ENCODE data around the gene NFASC. TPM values are rescaled to one million over a fixed set of nuclear protein-coding genes. Genes with fewer than 3 reads are reported as not detected.

NFASC gene
- total and polyA plus RNA-seq, 2 experiments from 2014 or later: 0.75 to 2.2 TPM

DNA sequence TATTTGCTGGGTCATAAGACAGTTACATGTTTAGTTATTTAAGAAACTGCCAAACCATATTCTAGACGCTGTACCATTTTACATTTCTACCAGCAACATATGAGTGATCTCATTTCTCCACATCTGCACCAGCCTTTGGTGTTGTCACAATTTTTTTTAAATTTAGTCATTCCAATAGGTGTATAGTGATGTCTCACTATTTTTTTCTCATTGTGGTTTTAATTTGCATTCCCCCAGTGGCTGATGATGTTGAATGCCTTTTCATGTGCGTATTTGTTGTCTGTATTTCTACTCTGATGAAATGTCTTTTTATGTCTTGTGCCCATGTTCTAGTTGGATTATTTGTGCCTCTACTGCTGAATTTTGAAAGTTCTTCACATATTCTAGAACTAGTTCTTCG, 38.4 kb downstream of the NFASC start:
- Histone ChIP-seq H2AFZ (no peak overlapping the region), H3K79me2 (no peaks in the 10 kb centered on the region), H3K9me2 (replicated peaks; ENCODE audit: insufficient read depth) (no peaks in the 10 kb centered on the region), H3K4me1 (ENCODE audit: insufficient read depth) (no peaks in the 10 kb centered on the region), H3K27ac (no peak overlapping the region), H4K20me1 (ENCODE audit: insufficient read depth, poor library complexity, severe bottlenecking) (no peaks in the 10 kb centered on the region), H3K4me2 (no peak overlapping the region), H3K36me3 (replicated peaks; ENCODE audit: insufficient read depth, low read depth) (no peaks in the 10 kb centered on the region), H3K9me3 (ENCODE audit: low read depth) (no peaks in the 10 kb centered on the region), H3K4me3 (no peak overlapping the region), H3K27me3 (no peaks in the 10 kb centered on the region)
- TF ChIP-seq EZH2phosphoT487 (IDR thresholded peaks at IDR 0.05; ENCODE audit: low read depth, severe bottlenecking, unreplicated experiment) (no peak), EZH2 (IDR thresholded peaks at IDR 0.05; ENCODE audit: borderline replicate concordance) (no peak)
- TF ChIP-seq, protein P1, sequence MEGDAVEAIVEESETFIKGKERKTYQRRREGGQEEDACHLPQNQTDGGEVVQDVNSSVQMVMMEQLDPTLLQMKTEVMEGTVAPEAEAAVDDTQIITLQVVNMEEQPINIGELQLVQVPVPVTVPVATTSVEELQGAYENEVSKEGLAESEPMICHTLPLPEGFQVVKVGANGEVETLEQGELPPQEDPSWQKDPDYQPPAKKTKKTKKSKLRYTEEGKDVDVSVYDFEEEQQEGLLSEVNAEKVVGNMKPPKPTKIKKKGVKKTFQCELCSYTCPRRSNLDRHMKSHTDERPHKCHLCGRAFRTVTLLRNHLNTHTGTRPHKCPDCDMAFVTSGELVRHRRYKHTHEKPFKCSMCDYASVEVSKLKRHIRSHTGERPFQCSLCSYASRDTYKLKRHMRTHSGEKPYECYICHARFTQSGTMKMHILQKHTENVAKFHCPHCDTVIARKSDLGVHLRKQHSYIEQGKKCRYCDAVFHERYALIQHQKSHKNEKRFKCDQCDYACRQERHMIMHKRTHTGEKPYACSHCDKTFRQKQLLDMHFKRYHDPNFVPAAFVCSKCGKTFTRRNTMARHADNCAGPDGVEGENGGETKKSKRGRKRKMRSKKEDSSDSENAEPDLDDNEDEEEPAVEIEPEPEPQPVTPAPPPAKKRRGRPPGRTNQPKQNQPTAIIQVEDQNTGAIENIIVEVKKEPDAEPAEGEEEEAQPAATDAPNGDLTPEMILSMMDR (IDR thresholded peaks at IDR 0.05; ENCODE audit: poor library complexity): no peak
- DNase-seq (ENCODE audit: low spot score): no peak
- 89% methylated on average over 3 of the region's 3 CpGs for WGBS (ENCODE audit: low lambda C conversion rate, missing lambda C conversion rate)

DNA sequence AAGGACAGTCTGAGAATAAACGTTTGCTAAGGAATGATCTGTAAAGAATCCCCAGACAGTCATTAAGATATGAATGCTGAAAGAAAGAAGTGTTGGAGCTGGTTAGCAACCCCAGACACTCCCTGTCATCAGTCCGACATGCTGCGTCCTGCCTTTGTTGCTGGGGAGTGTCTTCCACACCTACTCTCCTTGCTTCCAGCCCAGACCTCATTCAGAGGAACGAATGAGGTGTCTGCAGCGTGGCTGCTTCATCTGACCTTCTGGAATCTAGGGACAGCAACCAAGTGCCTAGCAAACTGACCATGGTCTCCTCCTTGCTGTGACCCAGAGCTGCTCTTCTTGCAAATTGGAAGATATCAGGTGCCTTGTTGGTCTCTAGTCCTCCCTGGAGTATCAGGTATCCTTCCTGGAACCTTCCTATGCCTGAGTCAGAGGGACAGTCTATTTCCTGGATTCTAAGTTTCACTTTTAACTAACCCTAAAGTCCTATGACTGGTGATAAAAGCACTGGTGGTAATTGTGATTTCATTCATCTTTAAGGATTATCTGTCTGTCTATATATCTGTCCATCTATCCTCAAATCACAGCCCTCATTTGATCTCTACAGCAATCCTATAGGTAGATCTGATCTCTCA, 45.3 kb downstream of the NFASC start:
- no peaks in the 10 kb centered on the region for H3K9me3 ChIP-seq (ENCODE audit: low read depth)
- 33% methylated on average over 5 of the region's 5 CpGs for WGBS (ENCODE audit: low lambda C conversion rate, missing lambda C conversion rate)
- DNase-seq (ENCODE audit: low spot score): no peak
- peak overlapping the region; percentile 76 for H3K27ac ChIP-seq
- H4K20me1 ChIP-seq (ENCODE audit: insufficient read depth, poor library complexity, severe bottlenecking): no peaks in the 10 kb centered on the region
- no peaks in the 10 kb centered on the region for H3K79me2 ChIP-seq
- H3K9me2 ChIP-seq (replicated peaks; ENCODE audit: insufficient read depth): no peaks in the 10 kb centered on the region
- peaks cover 3% of the 10 kb centered on the region for H3K4me1 ChIP-seq (ENCODE audit: insufficient read depth)
- no peaks in the 10 kb centered on the region for H3K36me3 ChIP-seq (replicated peaks; ENCODE audit: insufficient read depth, low read depth)
- TF ChIP-seq EZH2 (IDR thresholded peaks at IDR 0.05; ENCODE audit: borderline replicate concordance): no peak
- H3K4me2 ChIP-seq: peak overlapping the region; percentile 55
- no peak overlapping the region for H3K4me3 ChIP-seq
- H3K27me3 ChIP-seq: no peaks in the 10 kb centered on the region
- peak overlapping the region; percentile 11 for H2AFZ ChIP-seq

DNA sequence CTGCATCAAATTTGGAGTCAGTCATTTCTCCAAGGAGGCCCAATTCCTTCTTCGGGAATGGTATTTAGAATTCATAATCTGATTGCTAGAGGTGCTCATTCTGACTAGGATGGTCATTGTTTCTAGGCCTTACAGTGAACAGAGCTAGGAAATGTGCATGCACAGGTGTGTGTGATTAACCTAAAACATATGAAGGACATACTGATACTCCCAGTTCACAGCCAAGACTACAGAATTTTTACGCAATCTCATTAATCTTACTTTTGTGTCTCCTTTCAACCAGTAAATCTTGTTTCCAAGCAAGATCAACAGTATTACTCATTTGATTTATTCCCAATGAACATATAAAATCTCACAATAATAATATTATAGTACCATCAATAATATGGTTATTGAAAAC, 47.1 kb downstream of the NFASC start:
- no peaks in the 10 kb centered on the region for H3K9me2 ChIP-seq (replicated peaks; ENCODE audit: insufficient read depth)
- WGBS (ENCODE audit: low lambda C conversion rate, missing lambda C conversion rate): 89% methylated on average over 2 of the region's 2 CpGs
- no peak overlapping the region for H3K27ac ChIP-seq
- H3K4me3 ChIP-seq: no peak overlapping the region
- H3K4me2 ChIP-seq: no peak overlapping the region
- H3K36me3 ChIP-seq (replicated peaks; ENCODE audit: insufficient read depth, low read depth): no peaks in the 10 kb centered on the region
- TF ChIP-seq, protein P1 (IDR thresholded peaks at IDR 0.05; ENCODE audit: poor library complexity): no peak
- TF ChIP-seq EZH2 (IDR thresholded peaks at IDR 0.05; ENCODE audit: borderline replicate concordance) (no peak), EZH2phosphoT487 (IDR thresholded peaks at IDR 0.05; ENCODE audit: low read depth, severe bottlenecking, unreplicated experiment) (no peak)
- no peaks in the 10 kb centered on the region for H3K79me2 ChIP-seq
- H3K4me1 ChIP-seq (ENCODE audit: insufficient read depth): peaks cover 3% of the 10 kb centered on the region
- H2AFZ ChIP-seq: no peak overlapping the region
- H4K20me1 ChIP-seq (ENCODE audit: insufficient read depth, poor library complexity, severe bottlenecking): no peaks in the 10 kb centered on the region
- DNase-seq (ENCODE audit: low spot score): no peak
- H3K9me3 ChIP-seq (ENCODE audit: low read depth): no peaks in the 10 kb centered on the region
- H3K27me3 ChIP-seq: no peaks in the 10 kb centered on the region

DNA sequence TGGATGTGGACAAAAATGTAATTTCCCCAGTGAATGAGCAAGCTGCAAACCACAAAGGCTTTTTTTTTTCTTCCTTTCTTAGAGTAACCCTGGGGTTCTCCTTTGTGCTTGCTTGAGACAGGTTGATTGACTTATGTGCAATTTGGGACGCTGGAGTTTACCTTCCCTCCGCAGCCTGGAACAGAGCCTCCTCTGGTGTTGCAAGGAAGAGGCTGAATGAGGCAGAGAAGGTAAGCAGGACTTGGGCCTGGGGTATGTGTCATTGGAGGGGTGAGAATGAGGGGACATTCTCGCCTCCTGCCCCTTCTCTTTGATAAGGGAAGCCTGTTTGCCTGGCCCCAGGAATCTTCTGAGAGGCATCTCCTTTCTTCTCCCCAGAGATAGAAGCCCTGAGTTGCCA, 49.8 kb downstream of the NFASC start:
- DNase-seq (ENCODE audit: low spot score): no peak
- H4K20me1 ChIP-seq (ENCODE audit: insufficient read depth, poor library complexity, severe bottlenecking): no peaks in the 10 kb centered on the region
- H3K9me2 ChIP-seq (replicated peaks; ENCODE audit: insufficient read depth): no peaks in the 10 kb centered on the region
- no peaks in the 10 kb centered on the region for H3K27me3 ChIP-seq
- WGBS (ENCODE audit: low lambda C conversion rate, missing lambda C conversion rate): 39% methylated on average over 3 of the region's 3 CpGs
- H3K9me3 ChIP-seq (ENCODE audit: low read depth): no peaks in the 10 kb centered on the region
- H3K4me2 ChIP-seq: no peak overlapping the region
- TF ChIP-seq EZH2phosphoT487 (IDR thresholded peaks at IDR 0.05; ENCODE audit: low read depth, severe bottlenecking, unreplicated experiment): no peak
- TF ChIP-seq, protein P1 (IDR thresholded peaks at IDR 0.05; ENCODE audit: poor library complexity): no peak
- TF ChIP-seq EZH2 (IDR thresholded peaks at IDR 0.05; ENCODE audit: borderline replicate concordance): no peak
- no peak overlapping the region for H3K27ac ChIP-seq
- no peak overlapping the region for H2AFZ ChIP-seq
- H3K4me1 ChIP-seq (ENCODE audit: insufficient read depth): peaks cover 14% of the 10 kb centered on the region
- no peaks in the 10 kb centered on the region for H3K79me2 ChIP-seq
- H3K4me3 ChIP-seq: no peak overlapping the region
- H3K36me3 ChIP-seq (replicated peaks; ENCODE audit: insufficient read depth, low read depth): no peaks in the 10 kb centered on the region

Data from hepatocyte (in vitro differentiated cells).